ENCODE data around the gene SEC61B. TPM values are rescaled to one million over a fixed set of nuclear protein-coding genes. Genes with fewer than 3 reads are reported as not detected.

The SEC61B gene
- total RNA-seq, 4 donors from 2014 or later: 47.7 to 73.6 (median 58.0) TPM

DNA sequence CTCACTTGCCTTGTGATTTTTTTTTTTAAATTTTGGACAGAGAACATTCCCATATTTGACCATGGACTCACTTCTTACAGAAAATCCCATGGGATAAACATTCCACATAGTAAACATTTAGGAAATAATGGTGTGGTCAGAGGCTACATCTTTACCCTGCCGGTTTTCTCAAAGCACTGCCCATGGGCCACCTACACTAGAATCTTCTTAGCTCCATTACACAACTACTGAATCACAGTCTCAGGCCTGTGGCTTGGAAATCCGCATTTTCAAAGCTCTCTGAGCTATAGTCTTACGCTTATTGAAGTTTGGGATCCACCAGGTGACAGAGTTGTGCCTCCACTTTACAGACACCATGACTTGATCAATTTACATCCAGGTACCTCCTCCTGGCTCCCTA lies 39.7 kb upstream of the SEC61B start:
- no peaks in the 10 kb centered on the region for H3K27me3 ChIP-seq
- no peaks in the 10 kb centered on the region for H3K36me3 ChIP-seq
- TF ChIP-seq POLR2A (IDR thresholded peaks at IDR 0.05): no peak
- TF ChIP-seq CTCF (IDR thresholded peaks at IDR 0.05): no peak
- peaks cover 0 to 10% (median 5%) of the 10 kb centered on the region in 4 donors for H3K4me1 ChIP-seq
- no peak overlapping the region for H3K27ac ChIP-seq
- no peak overlapping the region for H3K4me3 ChIP-seq
- DNase-seq: no peak
- no peaks in the 10 kb centered on the region for H3K9me3 ChIP-seq

DNA sequence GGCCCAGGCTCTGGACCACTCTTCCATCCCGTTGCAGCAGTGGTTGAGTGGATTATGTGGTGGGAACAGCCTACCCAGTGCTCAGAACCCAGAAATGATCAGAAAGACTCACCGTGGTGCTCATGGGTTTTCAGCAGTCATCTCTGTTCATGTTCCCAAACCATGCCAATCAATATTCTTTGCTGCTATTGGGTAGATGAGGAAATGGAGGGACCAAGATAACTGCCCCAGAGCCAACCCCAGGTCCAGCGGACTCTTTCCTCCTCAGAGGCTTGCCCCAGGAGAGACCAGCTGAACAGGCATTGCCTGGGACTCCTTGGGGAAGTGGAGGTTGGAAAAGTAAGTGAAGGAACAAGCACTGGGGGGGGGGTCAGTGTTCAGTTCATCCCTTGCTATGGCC lies 38.5 kb upstream of the SEC61B start:
- peaks cover 0 to 10% (median 5%) of the 10 kb centered on the region in 4 donors for H3K4me1 ChIP-seq
- no peak for TF ChIP-seq CTCF (IDR thresholded peaks at IDR 0.05)
- TF ChIP-seq POLR2A (IDR thresholded peaks at IDR 0.05): no peak
- H3K4me3 ChIP-seq: no peak overlapping the region
- H3K27ac ChIP-seq: no peak overlapping the region
- no peak for DNase-seq
- no peaks in the 10 kb centered on the region for H3K36me3 ChIP-seq
- H3K9me3 ChIP-seq: no peaks in the 10 kb centered on the region
- no peaks in the 10 kb centered on the region for H3K27me3 ChIP-seq

- DNase-seq: no peak
- TF ChIP-seq CTCF (IDR thresholded peaks at IDR 0.05): no peak
- no peak for TF ChIP-seq POLR2A (IDR thresholded peaks at IDR 0.05)
- Histone ChIP-seq H3K27me3 (no peaks in the 10 kb centered on the region), H3K27ac (peak overlapping the region in 3 of 4 donors; percentile 6 to 11 (median 11)), H3K4me3 (no peak overlapping the region), H3K4me1 (peaks cover 0 to 10% (median 5%) of the 10 kb centered on the region in 4 donors), H3K9me3 (no peaks in the 10 kb centered on the region), H3K36me3 (no peaks in the 10 kb centered on the region)
Observed at GRCh38 chr9:99184110-99184474, 38.0 kb upstream of the SEC61B start.

- Histone ChIP-seq H3K27me3 (no peaks in the 10 kb centered on the region), H3K36me3 (no peaks in the 10 kb centered on the region), H3K4me3 (peak overlapping the region in 3 of 4 donors; percentile 20 to 46 (median 28)), H3K27ac (peak overlapping the region in 3 of 4 donors; percentile 6 to 11 (median 11)), H3K9me3 (no peaks in the 10 kb centered on the region), H3K4me1 (peaks cover 0 to 10% (median 5%) of the 10 kb centered on the region in 4 donors)
- DNase-seq: peak; percentile 82 to 93 (median 87)
- TF ChIP-seq CTCF (IDR thresholded peaks at IDR 0.05) (peak; percentile 85 to 92 (median 88)), POLR2A (IDR thresholded peaks at IDR 0.05) (no peak)
Observed at GRCh38 chr9:99184475-99185347, 37.4 kb upstream of the SEC61B start.

- Histone ChIP-seq H3K27ac (no peak overlapping the region), H3K9me3 (no peaks in the 10 kb centered on the region), H3K4me3 (no peak overlapping the region), H3K4me1 (peaks cover 0 to 10% (median 5%) of the 10 kb centered on the region in 4 donors), H3K27me3 (no peaks in the 10 kb centered on the region), H3K36me3 (no peaks in the 10 kb centered on the region)
- DNase-seq: no peak
- TF ChIP-seq POLR2A (IDR thresholded peaks at IDR 0.05) (no peak), CTCF (IDR thresholded peaks at IDR 0.05) (no peak)
Observed at GRCh38 chr9:99185348-99185632, 36.8 kb upstream of the SEC61B start.
